IMR-90 (cell line): ENCODE measurements around the gene ADGRV1. TPM values are rescaled to one million over a fixed set of nuclear protein-coding genes. Genes with fewer than 3 reads are reported as not detected.

ENCODE experiments used
- ATAC-seq: fragments of 200-7000 bp; cut with Tn5 transposase; 2 replicates; pipeline ENCODE4 v1.9.1; 2020; ENCODE audit warnings: low read depth, mild to moderate bottlenecking, moderate library complexity
- BruUV-seq: library from RNA; stranded (reverse); fragments of 400-500 nt; replicated peaks from 2 replicates; lab custom pipeline; 2021; lab: Mats Ljungman, UMichigan
- CTCF ChIA-PET: fragments of 300-600 bp; formaldehyde crosslinking; extraction: SDS; loops from one replicate; lab custom pipeline; 2021; ENCODE audit warnings: antibody characterized with exemption; lab: Yijun Ruan, JAX
- POLR2A ChIA-PET: fragments of 300-600 bp; sonication (Branson Sonifier 250); formaldehyde crosslinking; loops from one replicate; lab custom pipeline; 2022; ENCODE audit warnings: antibody characterized with exemption; ENCODE audit not compliant: unreplicated experiment; lab: Charles Lee
- DNase-seq: peaks from one replicate; pipeline ENCODE4 v3.0.0; 2013
- H2AFZ ChIP-seq: replicated peaks from 2 replicates; pipeline ENCODE3; 2013; ENCODE audit warnings: low read length, mild to moderate bottlenecking; ENCODE audit not compliant: poor library complexity
- H2AK5ac ChIP-seq: 2 replicates; pipeline ENCODE4 v1.6.1; 2013; ENCODE audit warnings: low read depth, low read length, inconsistent platforms
- H2AK9ac ChIP-seq: replicated peaks from 2 replicates; pipeline ENCODE3; 2013; ENCODE audit warnings: mild to moderate bottlenecking, low read depth, low read length, moderate library complexity; ENCODE audit not compliant: poor library complexity
- H2BK120ac ChIP-seq: 2 replicates; pipeline ENCODE4 v1.6.1; 2013; ENCODE audit warnings: low read depth, low read length, inconsistent platforms
- H2BK15ac ChIP-seq: 3 replicates; pipeline ENCODE4 v1.6.1; 2013; ENCODE audit warnings: low read depth, low read length, inconsistent platforms
- H2BK20ac ChIP-seq: 2 replicates; pipeline ENCODE4 v1.6.1; 2013; ENCODE audit warnings: low read depth, mild to moderate bottlenecking, inconsistent platforms, low read length, moderate library complexity
- H2BK5ac ChIP-seq: 2 replicates; pipeline ENCODE4 v1.6.1; 2013; ENCODE audit warnings: mild to moderate bottlenecking, low read depth, low read length, inconsistent platforms; ENCODE audit not compliant: poor library complexity, severe bottlenecking
- H3K14ac ChIP-seq: replicated peaks from 2 replicates; pipeline ENCODE4 v1.6.1; 2013; ENCODE audit warnings: low read depth, low read length, inconsistent platforms
- H3K18ac ChIP-seq: 2 replicates; pipeline ENCODE4 v1.6.1; 2013; ENCODE audit warnings: low read depth, low read length, control low read depth
- H3K23ac ChIP-seq: 2 replicates; pipeline ENCODE4 v1.6.1; 2013; ENCODE audit warnings: low read depth, low read length, inconsistent platforms
- H3K27ac ChIP-seq: 2 replicates; pipeline ENCODE4 v1.5.1; 2013; ENCODE audit warnings: mild to moderate bottlenecking, control low read depth, low read length; ENCODE audit not compliant: insufficient read depth
- H3K27me3 ChIP-seq: 2 replicates; pipeline ENCODE4 v1.6.1; 2013; ENCODE audit warnings: low read length; ENCODE audit not compliant: control insufficient read depth, insufficient read depth
- H3K36me3 ChIP-seq: 2 replicates; pipeline ENCODE4 v1.6.1; 2013; ENCODE audit warnings: low read length, mixed read lengths; ENCODE audit not compliant: control insufficient read depth, insufficient read depth
- H3K4ac ChIP-seq: 2 replicates; pipeline ENCODE4 v1.6.1; 2013; ENCODE audit warnings: low read depth, low read length, inconsistent platforms
- H3K4me1 ChIP-seq: 2 replicates; pipeline ENCODE4 v1.6.1; 2013; ENCODE audit warnings: low read length, mixed read lengths; ENCODE audit not compliant: control insufficient read depth, insufficient read depth
- H3K4me2 ChIP-seq: 2 replicates; pipeline ENCODE4 v1.6.1; 2013; ENCODE audit warnings: low read depth, mild to moderate bottlenecking, control low read depth, low read length, moderate library complexity
- H3K4me3 ChIP-seq: 2 replicates; pipeline ENCODE4 v1.5.1; 2013; ENCODE audit warnings: low read depth, mild to moderate bottlenecking, control low read depth, low read length, moderate library complexity; ENCODE audit not compliant: insufficient read depth
- H3K56ac ChIP-seq: 2 replicates; pipeline ENCODE4 v1.6.1; 2013; ENCODE audit warnings: low read length, inconsistent platforms; ENCODE audit not compliant: insufficient read depth; ENCODE audit errors: extremely low read depth
- H3K79me1 ChIP-seq, 2 experiments: 2 replicates each; pipeline ENCODE4 v1.6.1; 2013; ENCODE audit warnings: low read length in 2 of 2, inconsistent platforms in 1 of 2, low read depth in 1 of 2
- H3K9ac ChIP-seq: 2 replicates; pipeline ENCODE4 v1.6.1; 2013; ENCODE audit warnings: low read depth, low read length, control low read depth
- H3K9me1 ChIP-seq: 2 replicates; pipeline ENCODE4 v1.6.1; 2013; ENCODE audit warnings: low read length, inconsistent platforms; ENCODE audit not compliant: insufficient read depth
- H3K9me3 ChIP-seq: 2 replicates; pipeline ENCODE4 v1.6.1; 2013; ENCODE audit warnings: low read length; ENCODE audit not compliant: control insufficient read depth, insufficient read depth
- H4K20me1 ChIP-seq: 2 replicates; pipeline ENCODE4 v1.6.1; 2013; ENCODE audit warnings: low read length, inconsistent platforms; ENCODE audit not compliant: insufficient read depth
- H4K5ac ChIP-seq: 2 replicates; pipeline ENCODE4 v1.6.1; 2013; ENCODE audit warnings: mild to moderate bottlenecking, low read depth, low read length, control low read depth
- H4K8ac ChIP-seq, 2 experiments: 2 replicates each; pipeline ENCODE4 v1.6.1; 2013; ENCODE audit warnings: low read depth in 2 of 2, low read length in 2 of 2, control low read depth in 1 of 2, inconsistent platforms in 1 of 2
- H4K91ac ChIP-seq: 2 replicates; pipeline ENCODE4 v1.6.1; 2013; ENCODE audit warnings: low read depth, low read length, inconsistent platforms; ENCODE audit not compliant: insufficient read depth
- BHLHE40 ChIP-seq: fragments of 150-350 bp; IDR thresholded peaks from 2 replicates; pipeline ENCODE4 v1.6.1; 2016; ENCODE audit warnings: mild to moderate bottlenecking, low read depth, low read length
- CEBPB ChIP-seq: IDR thresholded peaks from 2 replicates; pipeline ENCODE4 v1.6.1; 2012; ENCODE audit warnings: low read depth, low read length, improper control_type of control experiment
- CHD1 ChIP-seq: IDR thresholded peaks from 2 replicates; pipeline ENCODE4 v1.6.1; 2012; ENCODE audit warnings: low read depth, low read length, improper control_type of control experiment
- FOS ChIP-seq: fragments of 150-350 bp; IDR thresholded peaks from 2 replicates; pipeline ENCODE4 v1.6.1; 2016; ENCODE audit warnings: low read depth, low read length
- MAFK ChIP-seq: IDR thresholded peaks from 2 replicates; pipeline ENCODE4 v1.6.1; 2012; ENCODE audit warnings: low read depth, low read length, improper control_type of control experiment
- MAZ ChIP-seq: IDR thresholded peaks from 2 replicates; pipeline ENCODE4 v1.6.1; 2012; ENCODE audit warnings: low read depth, mild to moderate bottlenecking, low read length, improper control_type of control experiment, moderate library complexity, borderline replicate concordance
- MXI1 ChIP-seq: IDR thresholded peaks from 2 replicates; pipeline ENCODE4 v1.6.1; 2012; ENCODE audit warnings: low read depth, mild to moderate bottlenecking, low read length, moderate library complexity, borderline replicate concordance
- NFE2L2 ChIP-seq: fragments of 150-350 bp; IDR thresholded peaks from 2 replicates; pipeline ENCODE4 v1.6.1; 2016; ENCODE audit warnings: low read depth, mild to moderate bottlenecking, low read length
- POLR2A ChIP-seq: IDR thresholded peaks from 2 replicates; pipeline ENCODE4 v1.6.1; 2012; ENCODE audit warnings: mild to moderate bottlenecking, low read depth, low read length
- RAD21 ChIP-seq: IDR thresholded peaks from 2 replicates; pipeline ENCODE4 v1.6.1; 2012; ENCODE audit warnings: low read length, improper control_type of control experiment
- RCOR1 ChIP-seq: IDR thresholded peaks from 2 replicates; pipeline ENCODE4 v1.6.1; 2012; ENCODE audit warnings: mild to moderate bottlenecking, low read length, improper control_type of control experiment; ENCODE audit not compliant: insufficient replicate concordance
- RFX5 ChIP-seq: IDR thresholded peaks from 2 replicates; pipeline ENCODE4 v1.8.0; 2012; ENCODE audit warnings: low read depth, mild to moderate bottlenecking, low read length, moderate library complexity
- SMC3 ChIP-seq: fragments of 150-350 bp; IDR thresholded peaks from 2 replicates; pipeline ENCODE4 v1.6.1; 2016; ENCODE audit warnings: low read depth, mild to moderate bottlenecking, antibody characterized with exemption, low read length, moderate library complexity
- WGBS, 2 experiments: methylation state at CpG; one replicate each; pipeline versions ENCODE4 v1.1.5 to v1.1.7; 2013; ENCODE audit warnings: missing lambda C conversion rate in 2 of 2; ENCODE audit not compliant: insufficient read length in 1 of 2; ENCODE audit errors: extremely low coverage in 2 of 2; 5-methylcytosine and 5-hydroxymethylcytosine counted together
- dilution Hi-C: fragments of 300-500 bp; cut with HindIII; formaldehyde crosslinking; loops from one replicate; pipeline ENCODE4 v1.14.3; 2018; ENCODE audit warnings: low sequenced_read_pairs; ENCODE audit not compliant: unreplicated experiment
- in situ Hi-C: fragments of 300-500 bp; cut with MboI; formaldehyde crosslinking; loops from 3 replicates; pipeline ENCODE4 v1.14.3; 2019; ENCODE audit warnings: low sequenced_read_pairs, inconsistent platforms, mixed read lengths
- intact Hi-C: fragments of 100-400 bp; cut with micrococcal nuclease; formaldehyde crosslinking; loops from 2 replicates; pipeline ENCODE4 v1.10.0; 2022
- polyA plus RNA-seq, 3 experiments: library from polyadenylated mRNA; depleted of rRNA; stranded (reverse); fragments of >200 nt; gene quantifications; 2 replicates each; pipeline ENCODE4 v1.2.3, GENCODE V29; 2012; ENCODE audit warnings: low replicate concordance in 1 of 3
- total RNA-seq: library from RNA; depleted of rRNA; stranded (reverse); fragments of >200 nt; gene quantifications from 2 replicates; pipeline ENCODE4 v1.2.3, GENCODE V29; 2012
- TF ChIP-seq, protein P1 (sequence below): conservative IDR thresholded peaks from 2 replicates; pipeline ENCODE4 v1.5.1; 2012; ENCODE audit warnings: mild to moderate bottlenecking, low read depth, low read length, improper control_type of control experiment
- TF ChIP-seq, protein P2 (sequence below): fragments of 150-350 bp; IDR thresholded peaks from 2 replicates; pipeline ENCODE4 v1.6.1; 2016; ENCODE audit warnings: low read depth, mild to moderate bottlenecking, low read length, moderate library complexity, borderline replicate concordance
- TF ChIP-seq, protein P3 (sequence below): fragments of 150-350 bp; IDR thresholded peaks from 2 replicates; pipeline ENCODE4 v1.6.1; 2017; ENCODE audit warnings: mild to moderate bottlenecking, antibody characterized with exemption, low read length, low read depth

The ADGRV1 gene
- total and polyA plus RNA-seq, 2 of the 4 experiments (the other 2 are of a cell fraction), result under 0.01 TPM; not detected in 1

DNA sequence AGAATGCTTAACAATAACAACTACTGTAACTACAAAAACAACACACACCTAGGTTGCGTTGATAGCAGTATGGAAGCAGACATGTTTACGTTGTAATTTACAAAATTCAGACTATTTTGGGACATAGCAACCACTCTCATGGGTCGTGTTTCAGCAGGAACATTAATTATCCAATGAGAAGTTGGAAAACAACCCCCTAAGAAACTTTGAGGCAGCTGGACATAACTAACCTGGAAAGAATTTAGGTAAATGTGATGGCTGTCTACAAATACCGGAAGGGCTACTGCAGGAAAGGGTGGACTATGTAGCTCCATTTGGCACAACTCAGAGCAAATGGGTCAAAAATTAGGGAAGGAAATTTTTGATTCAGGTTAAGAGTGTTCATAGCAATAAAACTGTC, 409.3 kb downstream of the ADGRV1 start:
- no peak overlapping the region for H3K14ac ChIP-seq
- dilution Hi-C loops, result no loop called here
- H3K4me2 ChIP-seq, result no peak overlapping the region
- no peak overlapping the region for H2AK9ac ChIP-seq
- no peak overlapping the region for H4K91ac ChIP-seq
- H2AK5ac ChIP-seq, result no peak overlapping the region
- no CpG with 5 or more reads among the region's 4 CpGs for WGBS, 2 experiments
- no peak overlapping the region for H3K56ac ChIP-seq
- H4K8ac ChIP-seq, result no peak overlapping the region
- H3K9me1 ChIP-seq, result no peaks in the 10 kb centered on the region
- no peak overlapping the region for H4K5ac ChIP-seq
- no peak overlapping the region for H3K4ac ChIP-seq
- no peak overlapping the region for H3K9ac ChIP-seq
- TF ChIP-seq RFX5 (no peak), MAZ (no peak), NFE2L2 (no peak), CHD1 (no peak), RCOR1 (no peak), MAFK (no peak), SMC3 (no peak), MXI1 (no peak), BHLHE40 (no peak), POLR2A (no peak), RAD21 (no peak), FOS (no peak), CEBPB (no peak)
- TF ChIP-seq, protein P1, sequence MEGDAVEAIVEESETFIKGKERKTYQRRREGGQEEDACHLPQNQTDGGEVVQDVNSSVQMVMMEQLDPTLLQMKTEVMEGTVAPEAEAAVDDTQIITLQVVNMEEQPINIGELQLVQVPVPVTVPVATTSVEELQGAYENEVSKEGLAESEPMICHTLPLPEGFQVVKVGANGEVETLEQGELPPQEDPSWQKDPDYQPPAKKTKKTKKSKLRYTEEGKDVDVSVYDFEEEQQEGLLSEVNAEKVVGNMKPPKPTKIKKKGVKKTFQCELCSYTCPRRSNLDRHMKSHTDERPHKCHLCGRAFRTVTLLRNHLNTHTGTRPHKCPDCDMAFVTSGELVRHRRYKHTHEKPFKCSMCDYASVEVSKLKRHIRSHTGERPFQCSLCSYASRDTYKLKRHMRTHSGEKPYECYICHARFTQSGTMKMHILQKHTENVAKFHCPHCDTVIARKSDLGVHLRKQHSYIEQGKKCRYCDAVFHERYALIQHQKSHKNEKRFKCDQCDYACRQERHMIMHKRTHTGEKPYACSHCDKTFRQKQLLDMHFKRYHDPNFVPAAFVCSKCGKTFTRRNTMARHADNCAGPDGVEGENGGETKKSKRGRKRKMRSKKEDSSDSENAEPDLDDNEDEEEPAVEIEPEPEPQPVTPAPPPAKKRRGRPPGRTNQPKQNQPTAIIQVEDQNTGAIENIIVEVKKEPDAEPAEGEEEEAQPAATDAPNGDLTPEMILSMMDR, result no peak
- TF ChIP-seq, protein P2, sequence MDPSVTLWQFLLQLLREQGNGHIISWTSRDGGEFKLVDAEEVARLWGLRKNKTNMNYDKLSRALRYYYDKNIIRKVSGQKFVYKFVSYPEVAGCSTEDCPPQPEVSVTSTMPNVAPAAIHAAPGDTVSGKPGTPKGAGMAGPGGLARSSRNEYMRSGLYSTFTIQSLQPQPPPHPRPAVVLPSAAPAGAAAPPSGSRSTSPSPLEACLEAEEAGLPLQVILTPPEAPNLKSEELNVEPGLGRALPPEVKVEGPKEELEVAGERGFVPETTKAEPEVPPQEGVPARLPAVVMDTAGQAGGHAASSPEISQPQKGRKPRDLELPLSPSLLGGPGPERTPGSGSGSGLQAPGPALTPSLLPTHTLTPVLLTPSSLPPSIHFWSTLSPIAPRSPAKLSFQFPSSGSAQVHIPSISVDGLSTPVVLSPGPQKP, result no peak
- TF ChIP-seq, protein P3, sequence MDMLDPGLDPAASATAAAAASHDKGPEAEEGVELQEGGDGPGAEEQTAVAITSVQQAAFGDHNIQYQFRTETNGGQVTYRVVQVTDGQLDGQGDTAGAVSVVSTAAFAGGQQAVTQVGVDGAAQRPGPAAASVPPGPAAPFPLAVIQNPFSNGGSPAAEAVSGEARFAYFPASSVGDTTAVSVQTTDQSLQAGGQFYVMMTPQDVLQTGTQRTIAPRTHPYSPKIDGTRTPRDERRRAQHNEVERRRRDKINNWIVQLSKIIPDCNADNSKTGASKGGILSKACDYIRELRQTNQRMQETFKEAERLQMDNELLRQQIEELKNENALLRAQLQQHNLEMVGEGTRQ, result no peak
- no peaks in the 10 kb centered on the region; the same call in 1 of the 2 replicates for H3K9me3 ChIP-seq
- no peak overlapping the region for H2BK5ac ChIP-seq
- no peaks in the 10 kb centered on the region for H3K4me1 ChIP-seq
- H3K27ac ChIP-seq, result no peak overlapping the region
- no peaks in the 10 kb centered on the region for H4K20me1 ChIP-seq
- no peak for DNase-seq
- intact Hi-C loops, result no loop called here
- CTCF ChIA-PET, result no interaction called here
- in situ Hi-C loops, result no loop called here
- no peak overlapping the region for H3K23ac ChIP-seq
- H2BK20ac ChIP-seq, result no peak overlapping the region
- H3K79me1 ChIP-seq, result no peaks in the 10 kb centered on the region
- H3K27me3 ChIP-seq, result no peaks in the 10 kb centered on the region; the same call in 1 of the 2 replicates
- no peak overlapping the region for H2BK120ac ChIP-seq
- H2BK15ac ChIP-seq, result no peak overlapping the region
- no TSS peak for BruUV-seq
- ATAC-seq, result no peak
- POLR2A ChIA-PET, result interaction anchor here (0.8 kb wide), 1 partner anchor 529 kb away, joined by 6 read pairs; no protein-coding TSS in a partner anchor
- no peaks in the 10 kb centered on the region for H3K36me3 ChIP-seq
- H3K4me3 ChIP-seq, result no peak overlapping the region
- no peak overlapping the region for H3K18ac ChIP-seq
- H2AFZ ChIP-seq, result no peak overlapping the region
